Measurements from ENCODE around the gene JHY.
A peak's percentile ranks its signal among the peaks of the same experiment; 100 is the strongest.

JHY gene

GRCh38 chr11:122976061-122976733 lies 93.6 kb downstream of the JHY start:
- no peak for DNase-seq

- DNase-seq: no peak
Observed at GRCh38 chr11:122976734-122977469, 94.3 kb downstream of the JHY start.

GRCh38 chr11:122977470-122978298 lies 95.1 kb downstream of the JHY start:
- DNase-seq: no peak

DNA sequence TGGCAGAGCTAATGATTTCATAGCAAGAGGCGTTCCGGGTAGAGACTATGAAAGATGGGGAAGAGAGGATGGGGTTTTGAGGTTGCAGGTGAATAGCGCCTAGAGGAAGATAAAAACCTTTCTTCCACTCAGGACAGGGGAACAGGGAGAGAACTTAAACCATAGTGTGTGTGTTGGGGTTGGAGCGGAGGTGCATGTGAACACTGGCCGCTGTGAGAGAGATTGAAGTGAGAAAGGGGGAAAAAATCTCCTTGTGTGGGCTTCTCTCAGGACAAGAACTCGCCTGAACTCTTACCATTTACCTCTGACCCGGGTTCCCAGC lies 95.7 kb downstream of the JHY start:
- no peak for DNase-seq

DNA sequence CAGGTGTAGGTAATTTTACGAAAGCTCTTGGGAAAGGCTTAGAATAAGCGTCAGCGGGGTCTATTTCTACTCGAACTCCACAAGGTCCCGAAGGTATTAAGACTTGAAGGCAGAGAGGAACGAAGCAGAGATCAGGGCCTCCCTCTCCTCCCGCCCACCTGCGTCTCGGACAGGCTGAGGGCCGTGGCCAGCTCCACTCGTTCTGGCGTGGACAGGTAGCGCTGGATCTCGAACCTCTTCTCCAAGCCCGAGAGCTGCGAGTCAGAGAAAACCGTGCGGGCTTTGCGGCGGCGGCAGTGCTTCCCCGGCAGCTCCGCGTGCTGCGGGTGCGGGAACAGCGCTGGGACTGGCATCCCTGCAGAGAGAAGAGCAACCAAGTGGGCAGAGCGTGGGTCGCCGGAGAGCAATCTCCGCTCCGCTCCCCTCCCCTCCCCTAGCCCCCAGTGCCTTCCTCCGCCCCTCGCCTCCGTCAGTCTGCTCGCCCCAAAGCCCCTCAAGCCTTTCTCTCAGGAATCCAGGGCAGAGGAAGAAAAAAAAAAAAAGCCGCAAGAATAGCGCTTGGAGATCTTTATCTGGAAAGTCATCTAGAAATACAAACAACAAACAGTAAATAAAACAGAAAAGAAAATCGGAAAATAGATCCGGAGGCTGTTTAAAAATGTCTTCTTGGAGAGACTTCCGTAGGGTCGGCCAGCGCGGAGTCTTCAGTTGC lies 96.7 kb downstream of the JHY start:
- DNase-seq: no peak

GRCh38 chr11:122979815-122980595 lies 97.4 kb downstream of the JHY start:
- no peak for DNase-seq

- DNase-seq: peak; percentile 21
Observed at GRCh38 chr11:122981388-122982264, 99.1 kb downstream of the JHY start, which contains the start of gene BSX. Gene BSX (minus strand): TSS chr11:122981834. CDS start chr11:122981671, 163 bp downstream.

DNA sequence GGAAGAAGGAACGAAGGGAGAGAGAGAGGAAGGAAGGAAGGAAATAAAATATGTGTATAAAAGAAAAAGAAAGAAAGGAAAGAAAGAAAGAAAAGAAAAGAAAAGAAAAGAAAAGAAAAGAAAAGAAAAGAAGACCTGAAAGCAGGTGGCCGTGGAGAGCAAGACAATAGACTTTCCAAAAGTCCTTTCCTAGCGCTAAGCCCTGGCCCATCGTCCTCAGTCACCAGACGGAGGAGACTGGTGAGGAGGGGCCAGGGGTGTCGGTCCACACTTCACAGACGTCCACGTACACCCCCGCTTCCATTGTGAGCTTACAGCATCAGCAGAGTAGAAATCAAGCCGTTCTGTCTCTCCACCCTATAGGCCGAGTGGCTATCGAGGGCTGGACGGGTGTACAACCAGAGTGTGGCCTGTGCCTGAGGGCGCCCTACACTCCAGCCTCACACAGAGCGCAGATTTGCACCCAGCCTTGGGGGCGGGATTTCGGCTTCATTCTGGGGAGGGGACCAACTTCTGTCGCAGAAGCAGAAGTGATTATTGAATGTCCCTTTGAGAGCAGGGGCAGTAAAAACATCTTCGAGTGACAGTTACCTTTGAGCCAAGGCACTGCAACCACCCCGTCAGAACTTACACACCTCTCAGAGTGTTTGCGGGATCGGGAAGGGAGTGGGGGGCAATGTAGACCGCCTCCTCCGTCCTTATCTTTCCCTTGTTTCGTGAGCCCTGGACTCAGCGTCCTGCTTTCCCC lies 101.1 kb downstream of the JHY start:
- no peak for DNase-seq

DNA sequence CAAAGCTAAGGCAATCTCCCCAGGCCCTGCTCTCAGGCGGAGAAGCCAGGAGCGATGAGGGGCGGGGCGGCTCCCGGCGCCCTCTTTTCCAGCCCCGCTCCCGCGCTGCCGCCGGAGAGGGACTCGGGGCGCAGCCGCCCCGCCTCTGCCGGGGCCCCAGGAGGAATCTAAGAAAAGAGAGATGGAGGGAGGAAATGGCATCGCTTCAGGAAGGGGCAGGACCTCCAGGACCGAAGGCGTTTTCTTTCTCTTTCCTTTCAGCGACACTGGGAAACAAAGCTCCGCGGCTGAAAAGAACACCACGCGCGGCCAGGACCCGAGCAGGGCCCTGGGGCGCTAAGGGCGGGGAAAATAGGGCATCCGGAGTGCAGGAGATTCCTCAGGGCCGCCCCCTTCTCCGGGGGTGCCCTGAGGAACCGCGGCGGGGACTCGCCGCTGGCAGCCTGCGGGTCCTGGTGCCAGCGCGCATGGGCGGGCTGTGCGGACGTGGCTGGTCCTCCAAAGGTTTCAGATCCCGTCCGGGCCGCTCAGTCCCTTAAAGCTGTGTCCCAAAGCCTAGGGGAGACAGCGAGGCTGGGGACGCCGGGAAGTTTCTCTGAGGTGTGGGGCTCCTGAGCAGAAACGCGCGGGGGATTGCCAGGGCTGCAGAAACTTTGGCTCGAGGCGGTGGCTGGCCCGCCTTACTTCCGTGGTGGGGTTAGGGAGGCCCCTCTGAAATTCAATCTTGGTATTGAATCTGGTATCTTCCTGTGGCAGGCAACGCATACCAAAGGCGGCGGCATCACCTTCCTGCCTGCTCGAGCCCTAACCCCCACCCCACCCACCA lies 101.8 kb downstream of the JHY start:
- DNase-seq: no peak

- DNase-seq: no peak
Observed at GRCh38 chr11:122995526-122995925, 113.0 kb downstream of the JHY start.

GRCh38 chr11:122998727-122999366 lies 116.3 kb downstream of the JHY start:
- no peak for DNase-seq

DNA sequence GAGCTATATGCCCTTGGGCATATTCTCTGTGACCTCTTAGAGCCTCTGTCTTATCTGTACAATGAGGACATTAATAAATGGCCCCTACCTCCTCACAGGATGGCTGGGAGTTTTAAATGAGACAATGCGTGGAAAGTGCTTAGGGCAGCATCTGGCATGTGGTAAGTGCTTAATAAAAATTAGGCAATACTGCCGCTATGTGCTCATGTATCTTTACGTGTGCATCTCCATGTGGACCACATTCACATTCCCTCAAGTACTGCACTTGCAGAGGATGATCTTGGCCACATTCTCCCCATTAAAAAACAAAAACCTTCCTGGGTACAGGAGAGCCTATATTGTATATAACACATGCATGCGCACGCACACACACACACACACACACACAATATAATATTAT lies 118.2 kb downstream of the JHY start:
- no peak for DNase-seq

- DNase-seq: no peak
Observed at GRCh38 chr11:123006860-123007542, 124.4 kb downstream of the JHY start.

Data from stimulated activated naive CD4-positive, alpha-beta T cell treated with Interleukin-2 at 50 U/mL for 16 hours (primary cell).